Loucy (cell line): ENCODE measurements around the gene TMF1.

Experiments used
- H2AFZ ChIP-seq: fragments of 200-600 bp; sonication (generic); 2 replicates; pipeline ENCODE4 v1.6.0; 2016; ENCODE audit warnings: antibody characterized with exemption, mild to moderate bottlenecking, low read length, moderate library complexity
- H3F3A ChIP-seq: fragments of 200-600 bp; 2 replicates; pipeline ENCODE4 v1.6.0; 2016; ENCODE audit warnings: antibody characterized with exemption, low read depth, mild to moderate bottlenecking
- H3K27me3 ChIP-seq: fragments of 200-600 bp; sonication (generic); 2 replicates; pipeline ENCODE4 v1.6.1; 2014; ENCODE audit warnings: low read length, mild to moderate bottlenecking; ENCODE audit not compliant: insufficient read depth, poor library complexity, severe bottlenecking
- H3K36me3 ChIP-seq: fragments of 200-600 bp; sonication (generic); 2 replicates; pipeline ENCODE4 v1.6.1; 2016; ENCODE audit warnings: low read length; ENCODE audit not compliant: insufficient read depth
- H3K4me1 ChIP-seq: fragments of 200-600 bp; sonication (generic); 2 replicates; pipeline ENCODE4 v1.5.1; 2014; ENCODE audit warnings: low read length, mild to moderate bottlenecking; ENCODE audit not compliant: insufficient read depth, poor library complexity, severe bottlenecking
- H3K4me2 ChIP-seq: fragments of 200-600 bp; sonication (generic); 2 replicates; pipeline ENCODE4 v1.6.0; 2014; ENCODE audit warnings: antibody characterized with exemption, low read length, low read depth, mild to moderate bottlenecking; ENCODE audit not compliant: poor library complexity, severe bottlenecking
- H3K4me3 ChIP-seq: fragments of 200-600 bp; sonication (generic); 2 replicates; pipeline ENCODE4 v1.5.1; 2014; ENCODE audit warnings: low read length, mild to moderate bottlenecking, mixed read lengths; ENCODE audit not compliant: poor library complexity, severe bottlenecking
- H3K79me2 ChIP-seq: fragments of 200-600 bp; sonication (generic); 2 replicates; pipeline ENCODE4 v1.6.1; 2014; ENCODE audit warnings: low read length; ENCODE audit not compliant: insufficient read depth
- H3K9ac ChIP-seq: fragments of 200-600 bp; sonication (generic); 2 replicates; pipeline ENCODE4 v1.6.0; 2014; ENCODE audit warnings: mild to moderate bottlenecking, low read depth, low read length, moderate library complexity; ENCODE audit not compliant: poor library complexity, severe bottlenecking
- H3K9me2 ChIP-seq: fragments of 200-600 bp; sonication (generic); replicated peaks from 2 replicates; pipeline ENCODE4 v1.6.1; 2016; ENCODE audit warnings: low read depth, low read length, mixed read lengths
- H3K9me3 ChIP-seq: fragments of 200-600 bp; sonication (generic); 2 replicates; pipeline ENCODE4 v1.6.1; 2014; ENCODE audit warnings: mild to moderate bottlenecking, antibody characterized with exemption, low read length, low read depth; ENCODE audit not compliant: insufficient read depth
- H4K20me1 ChIP-seq: fragments of 200-600 bp; sonication (generic); 2 replicates; pipeline ENCODE4 v1.6.0; 2014; ENCODE audit warnings: antibody characterized with exemption, low read length, mild to moderate bottlenecking; ENCODE audit not compliant: insufficient read depth, poor library complexity, severe bottlenecking
- EZH2phosphoT487 ChIP-seq: fragments of 200-600 bp; IDR thresholded peaks from 2 replicates; pipeline ENCODE4 v1.6.1; 2018; ENCODE audit warnings: antibody characterized with exemption, mild to moderate bottlenecking, moderate library complexity, borderline replicate concordance
- TF ChIP-seq, protein P1 (sequence below): fragments of 200-600 bp; sonication (generic); conservative IDR thresholded peaks from 2 replicates; pipeline ENCODE4 v1.5.1; 2014; ENCODE audit warnings: mild to moderate bottlenecking, antibody characterized with exemption, low read length

The TMF1 gene

DNA sequence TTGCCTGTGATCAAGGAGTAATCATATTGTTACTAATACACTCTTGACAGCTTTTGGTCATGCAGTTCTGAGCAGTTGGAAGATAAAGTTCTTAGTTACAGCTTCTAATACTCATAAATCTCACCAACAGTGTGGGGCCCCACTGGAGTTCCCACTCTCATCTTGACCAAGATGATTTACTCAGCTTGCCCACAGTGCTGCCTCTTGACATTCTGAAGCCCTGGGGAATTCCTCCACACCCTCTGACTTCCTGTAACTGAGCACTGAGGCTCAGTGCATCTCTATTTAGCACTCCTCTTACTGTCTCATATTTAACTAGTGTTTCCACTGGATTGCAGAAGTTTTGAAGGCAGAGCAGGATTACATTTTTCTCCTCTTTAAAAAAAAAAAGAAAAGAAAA, 30.7 kb upstream of the TMF1 start:
- H4K20me1 ChIP-seq, result peaks cover 25% of the 10 kb centered on the region
- no peaks in the 10 kb centered on the region for H3K27me3 ChIP-seq
- TF ChIP-seq, protein P1, sequence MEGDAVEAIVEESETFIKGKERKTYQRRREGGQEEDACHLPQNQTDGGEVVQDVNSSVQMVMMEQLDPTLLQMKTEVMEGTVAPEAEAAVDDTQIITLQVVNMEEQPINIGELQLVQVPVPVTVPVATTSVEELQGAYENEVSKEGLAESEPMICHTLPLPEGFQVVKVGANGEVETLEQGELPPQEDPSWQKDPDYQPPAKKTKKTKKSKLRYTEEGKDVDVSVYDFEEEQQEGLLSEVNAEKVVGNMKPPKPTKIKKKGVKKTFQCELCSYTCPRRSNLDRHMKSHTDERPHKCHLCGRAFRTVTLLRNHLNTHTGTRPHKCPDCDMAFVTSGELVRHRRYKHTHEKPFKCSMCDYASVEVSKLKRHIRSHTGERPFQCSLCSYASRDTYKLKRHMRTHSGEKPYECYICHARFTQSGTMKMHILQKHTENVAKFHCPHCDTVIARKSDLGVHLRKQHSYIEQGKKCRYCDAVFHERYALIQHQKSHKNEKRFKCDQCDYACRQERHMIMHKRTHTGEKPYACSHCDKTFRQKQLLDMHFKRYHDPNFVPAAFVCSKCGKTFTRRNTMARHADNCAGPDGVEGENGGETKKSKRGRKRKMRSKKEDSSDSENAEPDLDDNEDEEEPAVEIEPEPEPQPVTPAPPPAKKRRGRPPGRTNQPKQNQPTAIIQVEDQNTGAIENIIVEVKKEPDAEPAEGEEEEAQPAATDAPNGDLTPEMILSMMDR, result no peak
- no peak for TF ChIP-seq EZH2phosphoT487
- H3F3A ChIP-seq, result peaks cover 9% of the 10 kb centered on the region; the same call in 1 of the 2 replicates
- peak overlapping the region; percentile 98 for H3K4me3 ChIP-seq
- H3K4me1 ChIP-seq, result peaks cover 66% of the 10 kb centered on the region
- no peaks in the 10 kb centered on the region for H3K9me2 ChIP-seq
- H3K9ac ChIP-seq, result peak overlapping the region; percentile 97
- peaks cover 60% of the 10 kb centered on the region for H3K79me2 ChIP-seq
- H3K36me3 ChIP-seq, result no peaks in the 10 kb centered on the region
- peak overlapping the region; percentile 88 for H3K4me2 ChIP-seq
- no peak overlapping the region for H2AFZ ChIP-seq
- H3K9me3 ChIP-seq, result no peaks in the 10 kb centered on the region

DNA sequence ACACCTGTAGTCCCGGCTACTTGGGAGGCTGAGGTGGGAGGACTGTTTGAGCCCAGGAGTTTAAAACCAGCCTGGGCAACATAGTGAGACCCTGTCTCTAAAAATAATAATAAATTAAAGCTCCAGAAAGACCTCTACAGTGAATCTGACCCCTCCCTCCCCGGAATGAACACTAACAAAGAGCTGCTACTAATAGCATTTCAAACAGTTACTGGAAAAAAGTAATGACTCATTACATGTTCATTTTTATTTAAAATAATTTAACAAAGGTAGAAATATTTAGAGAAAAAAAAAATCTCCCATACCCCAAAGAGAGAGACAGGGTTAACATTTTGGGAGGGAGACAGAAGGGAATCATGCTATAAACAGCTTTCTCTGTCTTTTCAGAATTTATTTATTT, 30.2 kb upstream of the TMF1 start:
- Histone ChIP-seq H3K9ac (peak overlapping the region; percentile 97), H3K79me2 (peaks cover 60% of the 10 kb centered on the region), H3K9me2 (no peaks in the 10 kb centered on the region), H3K4me2 (peak overlapping the region; percentile 88), H3F3A (peaks cover 9% of the 10 kb centered on the region; the same call in 1 of the 2 replicates), H4K20me1 (peaks cover 26% of the 10 kb centered on the region), H3K36me3 (no peaks in the 10 kb centered on the region), H3K27me3 (no peaks in the 10 kb centered on the region), H3K4me3 (peak overlapping the region; percentile 98), H3K4me1 (peaks cover 67% of the 10 kb centered on the region), H3K9me3 (no peaks in the 10 kb centered on the region), H2AFZ (no peak overlapping the region)
- TF ChIP-seq, protein P1, result no peak
- TF ChIP-seq EZH2phosphoT487, result no peak

DNA sequence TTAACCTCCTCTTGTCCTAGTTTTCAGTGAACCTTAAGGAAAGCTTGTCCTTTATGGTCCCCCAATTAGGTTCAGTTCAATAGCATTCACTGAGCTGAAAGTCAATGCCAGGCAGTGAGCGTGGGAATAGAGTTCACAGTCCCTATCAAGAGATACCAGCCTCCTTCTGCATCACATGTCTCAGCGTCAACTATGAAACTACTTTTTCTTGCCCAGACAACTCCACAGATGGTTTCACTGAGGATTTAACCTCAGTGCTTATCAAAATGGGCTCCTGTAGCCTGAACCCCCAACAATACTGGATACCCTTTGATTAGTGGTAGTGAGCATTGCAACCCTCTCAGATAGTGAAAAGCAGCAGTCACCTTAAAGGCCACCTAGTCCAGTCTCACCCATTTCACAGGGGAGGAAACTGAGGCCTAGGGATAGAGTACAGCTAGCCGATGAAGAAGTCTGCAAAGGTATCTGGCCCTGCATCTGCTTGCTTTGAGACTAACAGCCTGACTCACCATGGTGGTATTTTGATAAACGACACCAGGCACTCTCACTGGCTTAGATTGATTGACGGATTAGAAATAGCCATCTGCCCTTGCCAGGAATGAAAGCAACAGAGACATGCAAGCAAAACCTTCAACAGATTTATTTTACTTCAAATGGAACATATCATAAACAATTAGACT, 29.6 kb upstream of the TMF1 start:
- H3K9me3 ChIP-seq, result no peaks in the 10 kb centered on the region
- peaks cover 66% of the 10 kb centered on the region for H3K4me1 ChIP-seq
- no peak overlapping the region for H2AFZ ChIP-seq
- peak overlapping the region; percentile 88 for H3K4me2 ChIP-seq
- TF ChIP-seq, protein P1, result no peak
- TF ChIP-seq EZH2phosphoT487, result no peak
- H3F3A ChIP-seq, result peaks cover 9% of the 10 kb centered on the region; the same call in 1 of the 2 replicates
- no peaks in the 10 kb centered on the region for H3K36me3 ChIP-seq
- peaks cover 25% of the 10 kb centered on the region for H4K20me1 ChIP-seq
- H3K79me2 ChIP-seq, result peaks cover 60% of the 10 kb centered on the region
- peak overlapping the region; percentile 97 for H3K9ac ChIP-seq
- H3K9me2 ChIP-seq, result no peaks in the 10 kb centered on the region
- peak overlapping the region; percentile 98 for H3K4me3 ChIP-seq
- H3K27me3 ChIP-seq, result no peaks in the 10 kb centered on the region
